Naive thymus-derived CD8-positive, alpha-beta T cell (primary cell): ENCODE measurements around the gene CCDC182. TPM values are rescaled to one million over a fixed set of nuclear protein-coding genes. Genes with fewer than 3 reads are reported as not detected.

ENCODE experiments used
- ATAC-seq, 2 donors: fragments of 150-1000 bp; cut with Tn5 transposase in 1 of 2; sonication (Bioruptor Pico), chemical (Tn5 transposase) in 1 of 2; 1 replicate in 1 of 2; 2 replicates in 1 of 2; pipeline ENCODE4 v1.10.0; 2021; ENCODE audit warnings: mild to moderate bottlenecking in 2 of 2, moderate library complexity in 2 of 2
- POLR2A ChIA-PET: fragments of 350-600 bp; sonication (Branson Sonifier 250); formaldehyde crosslinking; loops from one replicate; lab custom pipeline; 2021; ENCODE audit warnings: antibody characterized with exemption; lab: Charles Lee
- DNase-seq, 10 donors: peaks; one replicate each; pipeline versions ENCODE4 v3.0.0 to v3.0.0-alpha.2; 2020 to 2022
- H3K27ac Mint-ChIP-seq, 10 donors: one replicate each; pipeline ENCODE4 v1.8.0; 2020 to 2022; ENCODE audit warnings: mild to moderate bottlenecking in 10 of 10, mixed read lengths in 10 of 10, moderate library complexity in 4 of 10, inconsistent platforms in 1 of 10
- H3K27me3 Mint-ChIP-seq, 5 donors: one replicate each; pipeline ENCODE4 v1.8.0; 2021 to 2022; ENCODE audit warnings: mixed read lengths in 5 of 5
- H3K36me3 Mint-ChIP-seq, 3 donors: one replicate each; pipeline ENCODE4 v1.8.0; 2020 to 2022; ENCODE audit warnings: mixed read lengths in 3 of 3, mild to moderate bottlenecking in 2 of 3, inconsistent platforms in 1 of 3
- H3K4me1 Mint-ChIP-seq, 4 donors: one replicate each; pipeline ENCODE4 v1.8.0; 2021 to 2022; ENCODE audit warnings: mixed read lengths in 4 of 4
- H3K4me3 Mint-ChIP-seq, 10 donors: one replicate each; pipeline ENCODE4 v1.8.0; 2020 to 2022; ENCODE audit warnings: mild to moderate bottlenecking in 10 of 10, mixed read lengths in 10 of 10, moderate library complexity in 6 of 10, inconsistent platforms in 1 of 10
- H3K9me3 Mint-ChIP-seq, 9 donors: one replicate each; pipeline ENCODE4 v1.8.0; 2020 to 2022; ENCODE audit warnings: mixed read lengths in 9 of 9, mild to moderate bottlenecking in 3 of 9, inconsistent platforms in 1 of 9, moderate library complexity in 1 of 9
- polyA plus RNA-seq, 3 donors: library from polyadenylated mRNA; unstranded; fragments of 300-500 nt; fragmentation: Illumina TruSeq; gene quantifications; one replicate each; pipeline ENCODE4 v1.2.3, GENCODE V29; 2021
- total RNA-seq, 8 experiments: library from RNA in 2 of 8; stranded (reverse) in 2 of 8; gene quantifications; one replicate each; pipeline ENCODE4 v1.2.3 and lab custom pipeline; 2021 to 2026

The CCDC182 gene
- total and polyA plus RNA-seq, 5 experiments from 2014 or later: not detected

- H3K27me3 Mint-ChIP-seq: no peaks in the 10 kb centered on the region
- no peak for ATAC-seq
- no peaks in the 10 kb centered on the region for H3K9me3 Mint-ChIP-seq
- POLR2A ChIA-PET: no interaction called here
- H3K36me3 Mint-ChIP-seq: no peaks in the 10 kb centered on the region
- peaks cover 5 to 14% (median 7%) of the 10 kb centered on the region in 4 donors for H3K4me1 Mint-ChIP-seq
- no peak overlapping the region for H3K27ac Mint-ChIP-seq
- no peak for DNase-seq
- no peak overlapping the region for H3K4me3 Mint-ChIP-seq
Observed at GRCh38 chr17:57737450-57737849, 7.6 kb downstream of the CCDC182 start.

DNA sequence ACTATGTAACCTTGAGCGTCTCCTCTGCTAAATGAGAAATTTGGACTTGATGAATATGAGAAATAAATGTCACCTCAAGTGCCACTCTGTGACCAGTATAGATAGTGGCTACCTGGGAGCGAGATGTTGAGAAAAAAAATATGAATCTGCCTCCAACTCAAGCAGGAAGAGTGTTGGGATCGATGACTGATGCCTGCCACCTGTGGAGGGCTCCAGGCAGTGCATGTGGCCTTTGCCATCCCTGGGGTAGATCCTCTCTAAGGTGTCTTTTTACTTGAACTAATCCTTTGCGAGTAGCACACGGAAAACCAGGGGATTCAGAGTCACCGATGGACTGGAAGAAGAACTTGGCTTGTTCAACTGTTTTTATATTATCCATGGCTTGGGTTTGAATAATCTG lies 9.4 kb downstream of the CCDC182 start:
- Mint-ChIP-seq H3K27ac (peak overlapping the region in 1 of 10 donors; percentile 41), H3K4me3 (no peak overlapping the region), H3K36me3 (no peaks in the 10 kb centered on the region), H3K4me1 (peaks cover 5 to 14% (median 7%) of the 10 kb centered on the region in 4 donors), H3K27me3 (no peaks in the 10 kb centered on the region), H3K9me3 (no peaks in the 10 kb centered on the region)
- ATAC-seq: peak in 1 of 2 donors; percentile 44
- POLR2A ChIA-PET: no interaction called here
- DNase-seq: peak in 3 of 10 donors; percentile 10 to 30 (median 12)

- Mint-ChIP-seq H3K4me3 (no peak overlapping the region), H3K27ac (peak overlapping the region in 1 of 10 donors; percentile 6), H3K27me3 (no peaks in the 10 kb centered on the region), H3K4me1 (peaks cover 6 to 17% (median 6%) of the 10 kb centered on the region in 4 donors), H3K9me3 (no peaks in the 10 kb centered on the region), H3K36me3 (no peaks in the 10 kb centered on the region)
- ATAC-seq (no peak), DNase-seq (no peak)
- POLR2A ChIA-PET: no interaction called here
Observed at GRCh38 chr17:57735230-57735629, 9.9 kb downstream of the CCDC182 start.

GRCh38 chr17:57733085-57733484 lies 12.0 kb downstream of the CCDC182 start:
- Mint-ChIP-seq H3K9me3 (no peaks in the 10 kb centered on the region), H3K27me3 (no peaks in the 10 kb centered on the region), H3K27ac (no peak overlapping the region), H3K36me3 (no peaks in the 10 kb centered on the region), H3K4me1 (peaks cover 0 to 17% (median under 1%) of the 10 kb centered on the region in 4 donors), H3K4me3 (no peak overlapping the region)
- ATAC-seq (no peak), DNase-seq (no peak)
- POLR2A ChIA-PET: no interaction called here

- DNase-seq (no peak), ATAC-seq (no peak)
- Mint-ChIP-seq H3K4me1 (peaks cover 0 to 17% (median under 1%) of the 10 kb centered on the region in 4 donors), H3K4me3 (no peak overlapping the region), H3K27me3 (no peaks in the 10 kb centered on the region), H3K36me3 (no peaks in the 10 kb centered on the region), H3K9me3 (no peaks in the 10 kb centered on the region), H3K27ac (no peak overlapping the region)
- POLR2A ChIA-PET: no interaction called here
Observed at GRCh38 chr17:57732062-57732461, 13.0 kb downstream of the CCDC182 start.

DNA sequence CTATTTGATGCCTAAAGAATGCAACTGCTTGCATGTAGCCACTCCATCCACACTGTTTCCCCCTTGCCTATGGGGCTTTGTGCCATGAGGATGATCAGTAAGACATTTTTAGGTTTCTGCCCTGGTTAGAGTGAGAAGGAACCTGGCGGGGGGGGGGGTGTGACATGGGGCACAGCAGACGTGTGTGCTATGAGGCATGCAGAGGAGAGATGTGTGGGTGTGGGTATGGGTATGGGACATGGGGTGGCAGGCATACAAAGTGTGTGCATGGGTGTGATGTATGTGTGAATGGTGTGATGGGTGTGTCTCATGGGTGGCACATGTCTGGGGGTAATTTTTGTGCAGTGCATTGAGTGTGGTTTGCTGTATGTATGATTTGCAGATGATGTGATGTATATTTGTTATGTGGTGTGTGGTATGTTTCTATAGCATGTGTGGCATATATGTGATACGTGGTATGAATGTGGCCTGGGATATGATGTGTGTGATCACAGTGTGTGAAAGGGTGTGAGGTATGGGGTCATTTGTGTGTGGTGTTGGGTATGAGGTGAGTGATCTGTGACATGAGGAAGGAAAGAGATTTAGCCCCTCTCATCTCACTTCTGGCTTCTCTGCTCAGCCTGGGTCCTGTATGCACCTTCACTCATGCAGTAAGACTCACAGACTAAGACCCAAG lies 14.9 kb downstream of the CCDC182 start:
- Mint-ChIP-seq H3K9me3 (no peaks in the 10 kb centered on the region), H3K4me1 (peaks cover 0 to 19% (median under 1%) of the 10 kb centered on the region in 4 donors), H3K27me3 (no peaks in the 10 kb centered on the region), H3K36me3 (no peaks in the 10 kb centered on the region), H3K4me3 (no peak overlapping the region), H3K27ac (no peak overlapping the region)
- no peak for ATAC-seq
- DNase-seq: no peak
- POLR2A ChIA-PET: no interaction called here

GRCh38 chr17:57727630-57728175 lies 17.4 kb downstream of the CCDC182 start:
- H3K4me3 Mint-ChIP-seq: no peak overlapping the region

DNA sequence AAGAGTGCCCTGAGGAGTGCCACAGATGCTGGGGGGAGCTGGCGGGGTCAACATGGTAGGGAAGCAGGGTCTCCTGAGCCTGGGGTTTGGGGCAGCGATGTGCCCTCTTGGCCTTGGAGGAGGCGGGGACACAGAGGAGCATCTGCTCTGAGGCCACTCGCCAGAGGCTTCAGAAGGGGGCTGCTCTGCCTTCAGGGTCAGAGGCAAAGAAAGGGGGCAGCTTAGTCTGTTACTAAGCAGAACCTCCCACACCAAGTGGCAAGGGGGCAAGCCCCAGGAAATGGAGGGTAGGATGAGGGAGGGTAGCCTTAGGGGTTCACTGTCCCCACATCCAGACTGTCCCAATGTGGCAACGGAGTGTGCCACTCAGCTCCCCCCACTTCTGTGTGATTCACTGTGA lies 18.3 kb downstream of the CCDC182 start:
- H3K4me3 Mint-ChIP-seq: no peak overlapping the region
- H3K27me3 Mint-ChIP-seq: no peaks in the 10 kb centered on the region
- POLR2A ChIA-PET: no interaction called here
- no peaks in the 10 kb centered on the region for H3K36me3 Mint-ChIP-seq
- ATAC-seq: no peak
- no peak overlapping the region for H3K27ac Mint-ChIP-seq
- no peak for DNase-seq
- peaks cover 0 to 29% (median under 1%) of the 10 kb centered on the region in 4 donors for H3K4me1 Mint-ChIP-seq
- H3K9me3 Mint-ChIP-seq: no peaks in the 10 kb centered on the region

More at GRCh38 chr17:57727630-57728175, 17.4 kb downstream of the CCDC182 start:
- ATAC-seq (no peak), DNase-seq (no peak)
- POLR2A ChIA-PET: no interaction called here
- Mint-ChIP-seq H3K27ac (peak overlapping the region in 2 of 10 donors; percentile 47 to 59), H3K36me3 (no peaks in the 10 kb centered on the region), H3K4me1 (peaks cover 0 to 29% (median under 1%) of the 10 kb centered on the region in 4 donors), H3K27me3 (no peaks in the 10 kb centered on the region), H3K9me3 (no peaks in the 10 kb centered on the region)

- Mint-ChIP-seq H3K4me3 (no peak overlapping the region), H3K9me3 (no peaks in the 10 kb centered on the region), H3K27me3 (no peaks in the 10 kb centered on the region), H3K27ac (no peak overlapping the region), H3K36me3 (no peaks in the 10 kb centered on the region), H3K4me1 (peaks cover 0 to 29% (median under 1%) of the 10 kb centered on the region in 4 donors)
- POLR2A ChIA-PET: interaction anchor here (0.6 kb wide), 1 partner anchor 149 kb away, joined by 3 read pairs; no protein-coding TSS in a partner anchor
- no peak for ATAC-seq
- DNase-seq: no peak
Observed at GRCh38 chr17:57726213-57726790, 18.8 kb downstream of the CCDC182 start.

- no peaks in the 10 kb centered on the region for H3K27me3 Mint-ChIP-seq
- no peak overlapping the region for H3K27ac Mint-ChIP-seq
- ATAC-seq (no peak), DNase-seq (no peak)
- peaks cover 0 to 21% (median 0%) of the 10 kb centered on the region in 4 donors for H3K4me1 Mint-ChIP-seq
- no peak overlapping the region for H3K4me3 Mint-ChIP-seq
- H3K36me3 Mint-ChIP-seq: no peaks in the 10 kb centered on the region
- POLR2A ChIA-PET: no interaction called here
- no peaks in the 10 kb centered on the region for H3K9me3 Mint-ChIP-seq
Observed at GRCh38 chr17:57724729-57725125, 20.4 kb downstream of the CCDC182 start.

DNA sequence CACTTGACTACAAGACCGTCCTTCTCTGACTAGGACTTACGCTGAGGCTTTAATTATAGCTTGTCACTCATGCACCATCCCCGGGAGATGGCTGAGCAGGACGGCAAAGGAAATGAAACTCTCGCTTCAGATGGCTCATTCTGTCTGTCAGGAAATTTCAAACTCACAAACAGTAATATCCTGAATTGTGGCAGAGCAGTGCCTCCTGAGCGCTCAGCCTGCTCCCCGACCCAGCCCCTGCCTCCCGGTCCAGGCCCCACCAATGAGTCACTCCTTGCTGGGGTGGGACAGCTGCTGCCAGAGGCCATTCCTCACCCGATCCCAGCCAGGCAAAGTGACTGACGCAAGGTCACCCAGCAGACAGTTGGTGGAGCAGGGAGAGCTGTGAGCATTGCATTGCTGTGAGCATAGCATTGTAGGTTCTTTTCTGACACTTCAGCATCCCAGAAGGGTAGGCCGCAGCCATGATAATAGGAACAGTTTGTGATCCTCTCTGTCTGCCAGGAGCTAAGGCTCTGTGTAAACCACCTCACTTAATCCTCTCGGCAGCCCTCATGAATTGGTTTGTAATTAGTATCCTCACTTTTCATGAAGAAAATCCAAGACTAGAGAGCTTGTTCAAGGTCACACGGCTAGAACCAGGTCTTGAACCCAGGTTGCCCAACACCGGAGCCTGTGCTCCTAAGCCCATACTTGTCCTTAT lies 20.9 kb downstream of the CCDC182 start:
- Mint-ChIP-seq H3K4me1 (peaks cover 0 to 20% (median 0%) of the 10 kb centered on the region in 4 donors), H3K27ac (no peak overlapping the region), H3K36me3 (no peaks in the 10 kb centered on the region), H3K27me3 (no peaks in the 10 kb centered on the region), H3K4me3 (no peak overlapping the region), H3K9me3 (no peaks in the 10 kb centered on the region)
- POLR2A ChIA-PET: no interaction called here
- DNase-seq: no peak
- no peak for ATAC-seq

GRCh38 chr17:57723427-57724025 lies 21.6 kb downstream of the CCDC182 start:
- H3K4me3 Mint-ChIP-seq: no peak overlapping the region
- POLR2A ChIA-PET: no interaction called here
- no peaks in the 10 kb centered on the region for H3K27me3 Mint-ChIP-seq
- H3K9me3 Mint-ChIP-seq: no peaks in the 10 kb centered on the region
- H3K4me1 Mint-ChIP-seq: peaks cover 0 to 20% (median 0%) of the 10 kb centered on the region in 4 donors
- peak overlapping the region in 2 of 10 donors; percentile 56 to 71 for H3K27ac Mint-ChIP-seq
- ATAC-seq (no peak), DNase-seq (no peak)
- H3K36me3 Mint-ChIP-seq: no peaks in the 10 kb centered on the region
